ENCODE results near the gene KCNH6.

- TF ChIP-seq POLR2A (IDR thresholded peaks at IDR 0.05; ENCODE audit: low read depth, low read length), result no peak
- TF ChIP-seq TAF1 (IDR thresholded peaks at IDR 0.05; ENCODE audit: borderline replicate concordance, low read depth, low read length), result no peak
Observed at GRCh38 chr17:63557416-63557815, 34.3 kb downstream of the KCNH6 start.
